Nephron progenitor cell (in vitro differentiated cells): ENCODE results near the gene TRAPPC14.
"Not testable (repeated sequence)": the region's sequence is repeated elsewhere in the genome, so short reads cannot be mapped to it uniquely, and the experiment has no call there.

Experiments
- DNase-seq: peaks from one replicate; pipeline ENCODE4 v3.0.0; 2021
- H3K27ac Mint-ChIP-seq: 2 replicates; pipeline ENCODE4 v1.8.0; 2021; ENCODE audit warnings: mild to moderate bottlenecking, moderate library complexity, mixed read lengths
- H3K27me3 Mint-ChIP-seq: 2 replicates; pipeline ENCODE4 v1.8.0; 2021; ENCODE audit warnings: mild to moderate bottlenecking, low read depth, mixed read lengths; ENCODE audit not compliant: poor library complexity
- H3K36me3 Mint-ChIP-seq: 2 replicates; pipeline ENCODE4 v1.8.0; 2021; ENCODE audit warnings: low read depth, mixed read lengths
- H3K4me1 Mint-ChIP-seq: 2 replicates; pipeline ENCODE4 v1.8.0; 2021; ENCODE audit warnings: mixed read lengths
- H3K4me3 Mint-ChIP-seq: 2 replicates; pipeline ENCODE4 v1.8.0; 2021; ENCODE audit warnings: mild to moderate bottlenecking, moderate library complexity, mixed read lengths
- H3K9me3 Mint-ChIP-seq: 2 replicates; pipeline ENCODE4 v1.8.0; 2021; ENCODE audit warnings: mild to moderate bottlenecking, moderate library complexity, mixed read lengths
- CTCF ChIP-seq: fragments of 200-600 bp; sonication (generic); IDR thresholded peaks from 2 replicates; pipeline ENCODE4 v1.5.0; 2021; ENCODE audit warnings: antibody characterized with exemption

The TRAPPC14 gene

DNA sequence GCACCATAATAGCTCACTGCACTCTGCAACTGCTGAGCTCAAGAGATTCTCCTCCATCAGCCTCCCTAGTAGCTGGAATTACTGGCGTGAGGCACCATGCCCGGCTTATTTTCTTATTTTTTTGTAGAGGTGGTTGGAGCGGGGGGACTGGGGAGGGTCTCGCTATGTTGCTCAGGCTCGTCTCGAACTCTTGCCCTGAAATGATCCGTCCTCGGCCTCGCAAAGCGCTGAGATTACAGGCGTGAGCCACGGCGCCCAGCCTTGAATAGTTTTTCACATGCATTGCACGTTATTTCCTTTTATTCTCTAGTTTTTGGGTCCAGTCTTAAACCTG, 10.3 kb downstream of the TRAPPC14 start:
- Mint-ChIP-seq H3K36me3 (peaks cover 17% of the 10 kb centered on the region), H3K4me3 (peak overlapping the region; percentile 93), H3K9me3 (no peaks in the 10 kb centered on the region), H3K27me3 (peaks cover 3% of the 10 kb centered on the region), H3K27ac (peak overlapping the region; percentile 20), H3K4me1 (peaks cover 26% of the 10 kb centered on the region)
- TF ChIP-seq CTCF, result no peak
- DNase-seq, result no peak

DNA sequence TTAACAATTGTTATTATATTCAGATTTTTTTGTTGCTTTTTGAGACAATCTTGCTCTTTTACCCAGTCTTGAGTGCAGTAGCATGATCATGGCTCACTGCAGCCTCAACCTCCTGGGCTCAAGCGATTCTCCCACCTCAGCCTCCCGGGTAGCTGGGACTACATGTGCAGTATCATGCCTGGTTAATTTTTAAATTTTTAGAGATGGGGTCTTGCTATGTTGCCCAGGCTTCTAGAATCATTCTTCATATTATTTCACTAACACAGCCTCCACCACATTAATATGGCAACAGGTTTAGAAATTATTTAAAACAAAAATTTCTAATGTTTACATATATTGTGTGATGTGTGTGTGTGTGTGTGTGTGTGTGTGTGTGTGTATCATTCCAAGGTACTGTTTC, 11.2 kb downstream of the TRAPPC14 start:
- H3K4me1 Mint-ChIP-seq, result peaks cover 18% of the 10 kb centered on the region
- no peak overlapping the region for H3K4me3 Mint-ChIP-seq
- DNase-seq, result no peak

GRCh38 chr7:100146350-100146749, 12.2 kb downstream of the TRAPPC14 start:
- H3K36me3 Mint-ChIP-seq, H3K27me3 Mint-ChIP-seq, H3K27ac Mint-ChIP-seq, DNase-seq, H3K9me3 Mint-ChIP-seq, H3K4me3 Mint-ChIP-seq: not testable (repeated sequence)
- H3K4me1 Mint-ChIP-seq, result peaks cover 17% of the 10 kb centered on the region

More for the DNA sequence above, 11.2 kb downstream of the TRAPPC14 start:
- peaks cover 9% of the 10 kb centered on the region for H3K36me3 Mint-ChIP-seq
- H3K27ac Mint-ChIP-seq, result no peak overlapping the region
- H3K9me3 Mint-ChIP-seq, result no peaks in the 10 kb centered on the region
- no peak for TF ChIP-seq CTCF
- peaks cover 3% of the 10 kb centered on the region for H3K27me3 Mint-ChIP-seq

DNA sequence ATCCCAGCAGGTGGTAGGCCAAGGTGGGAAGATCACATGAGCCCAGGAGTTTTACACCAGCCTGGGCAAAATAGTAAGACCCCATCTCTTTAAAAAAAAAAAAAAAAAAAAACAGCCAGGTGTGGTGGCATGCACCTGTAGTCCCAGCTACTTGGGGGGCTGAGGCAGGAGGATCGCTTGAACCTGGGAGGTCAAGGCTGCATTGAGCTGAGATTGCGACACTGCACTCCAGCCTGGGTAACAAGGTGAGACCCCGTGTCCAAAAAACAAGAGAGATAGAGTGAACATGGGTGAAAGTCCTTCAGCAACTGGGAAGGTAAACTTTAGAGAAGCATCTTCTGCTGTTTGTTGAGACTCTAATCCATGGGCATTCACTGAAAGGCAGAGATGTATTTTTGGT, 16.1 kb downstream of the TRAPPC14 start:
- H3K27me3 Mint-ChIP-seq, result peaks cover 13% of the 10 kb centered on the region
- no peak for TF ChIP-seq CTCF
- no peaks in the 10 kb centered on the region for H3K9me3 Mint-ChIP-seq
- no peaks in the 10 kb centered on the region for H3K4me1 Mint-ChIP-seq
- H3K4me3 Mint-ChIP-seq, result no peak overlapping the region
- no peak for DNase-seq
- H3K36me3 Mint-ChIP-seq, result no peaks in the 10 kb centered on the region
- no peak overlapping the region for H3K27ac Mint-ChIP-seq

- no peak for DNase-seq
- Mint-ChIP-seq H3K36me3 (no peaks in the 10 kb centered on the region), H3K4me1 (no peaks in the 10 kb centered on the region), H3K27ac (no peak overlapping the region), H3K4me3 (no peak overlapping the region), H3K9me3 (no peaks in the 10 kb centered on the region), H3K27me3 (peaks cover 13% of the 10 kb centered on the region)
- no peak for TF ChIP-seq CTCF
Measured at GRCh38 chr7:100141555-100141949, 17.0 kb downstream of the TRAPPC14 start.

GRCh38 chr7:100137851-100138760, 20.4 kb downstream of the TRAPPC14 start:
- H3K36me3 Mint-ChIP-seq, result no peaks in the 10 kb centered on the region
- H3K4me3 Mint-ChIP-seq, result no peak overlapping the region
- H3K27me3 Mint-ChIP-seq, result peaks cover 10% of the 10 kb centered on the region
- DNase-seq, result no peak
- no peaks in the 10 kb centered on the region for H3K9me3 Mint-ChIP-seq
- H3K4me1 Mint-ChIP-seq, result peaks cover 7% of the 10 kb centered on the region
- no peak overlapping the region for H3K27ac Mint-ChIP-seq
- TF ChIP-seq CTCF, result no peak
